Measurements from ENCODE around the gene MAP7D3. TPM values are rescaled to one million over a fixed set of nuclear protein-coding genes. Genes with fewer than 3 reads are reported as not detected.

MAP7D3 gene
- 21.4 and 22.3 TPM in 2 replicates for total RNA-seq

GRCh38 chrX:136251041-136251991 is at the start of gene MAP7D3:
MAP7D3 (minus strand) TSS chrX:136251400; CDS start chrX:136251358, 42 bp downstream.

GRCh38 chrX:136300721-136301120 is 49.5 kb upstream of the MAP7D3 start, which contains the start of gene ADGRG4:
ADGRG4 (plus strand) TSS chrX:136300963; CDS start chrX:136308778, 7,815 bp downstream.

Other genes with a start within 250 kb of the MAP7D3 start
- 43.4 and 79.4 TPM in 2 replicates for gene FHL1, start 103.9 kb downstream of the MAP7D3 start, total RNA-seq
- under 0.01 TPM in 1 of 2 replicates, not detected in the other for gene ADGRG4, start 49.6 kb upstream of the MAP7D3 start, total RNA-seq
- not detected in 2 replicates for gene BRS3, start 236.5 kb upstream of the MAP7D3 start, total RNA-seq
- 26.6 and 30.9 TPM in 2 replicates for gene HTATSF1, start 246.2 kb upstream of the MAP7D3 start, total RNA-seq

Data from thoracic aorta endothelial cell (primary cell).